ENCODE results near the gene KCNMA1. TPM values are rescaled to one million over a fixed set of nuclear protein-coding genes. Genes with fewer than 3 reads are reported as not detected.

Gene KCNMA1
- total and polyA plus RNA-seq, 2 donors (not counting 1 experiment from before 2014, with no cell fraction given) = 0.82 to 3.1 TPM

GRCh38 chr10:77409697-77410471 is 227.7 kb downstream of the KCNMA1 start:
- DNase-seq = no peak
- H2AFZ ChIP-seq (ENCODE audit: insufficient read depth, low read depth, low read length, poor library complexity, severe bottlenecking) = no peak overlapping the region
- H3K27ac ChIP-seq (ENCODE audit: low read length in 2 of 2) = no peak overlapping the region
- Mint-ChIP-seq H3K9me3 (ENCODE audit: insufficient read depth) (no peaks in the 10 kb centered on the region), H3K27me3 (peaks cover 10% of the 10 kb centered on the region), H3K4me1 (no peaks in the 10 kb centered on the region), H3K27ac (no peak overlapping the region), H3K4me3 (no peak overlapping the region)
- WGBS (ENCODE audit: insufficient coverage) = 67% methylated on average over 7 of the region's 7 CpGs
- no peak overlapping the region for H3K9ac ChIP-seq (ENCODE audit: low read length)
- CTCF ChIA-PET = no interaction called here
- TF ChIP-seq CTCF (IDR thresholded peaks at IDR 0.05) (no peak), EZH2 (IDR thresholded peaks at IDR 0.05; ENCODE audit: borderline replicate concordance, insufficient read depth, low read depth, low read length, poor library complexity, severe bottlenecking) (no peak)
- no peaks in the 10 kb centered on the region for H3K79me2 ChIP-seq (ENCODE audit: control insufficient read depth, insufficient read depth, low read length)
- intact Hi-C loops (cut with micrococcal nuclease) = no loop called here
- POLR2A ChIA-PET = no interaction called here
- H3K4me3 ChIP-seq (ENCODE audit: control extremely low read depth in 1 of 5, extremely low read depth in 1 of 5, insufficient read depth in 1 of 5, low read depth in 2 of 5, low read length in 4 of 5) = no peak overlapping the region
- H3K4me2 ChIP-seq (replicated peaks; ENCODE audit: low read depth, low read length, poor library complexity, severe bottlenecking) = no peak overlapping the region
- H3K36me3 ChIP-seq (replicated peaks in 1 of 2; ENCODE audit: control extremely low read depth in 1 of 2, control insufficient read depth in 1 of 2, extremely low read depth in 1 of 2, insufficient read depth in 2 of 2, low read length in 1 of 2) = no peaks in the 10 kb centered on the region
- no peaks in the 10 kb centered on the region for H4K20me1 ChIP-seq (ENCODE audit: control insufficient read depth, insufficient read depth, low read length, poor library complexity, severe bottlenecking)
- ATAC-seq (ENCODE audit: low read depth) = no peak
- H3K27me3 ChIP-seq (replicated peaks in 1 of 4; ENCODE audit: control extremely low read depth in 1 of 4, control insufficient read depth in 3 of 4, insufficient read depth in 4 of 4, low read length in 3 of 4) = no peaks in the 10 kb centered on the region
- no peaks in the 10 kb centered on the region for H3K4me1 ChIP-seq (ENCODE audit: control insufficient read depth in 2 of 2, insufficient read depth in 2 of 2, low read length in 2 of 2)
- no peaks in the 10 kb centered on the region for H3K9me3 ChIP-seq (ENCODE audit: control extremely low read depth in 1 of 3, control insufficient read depth in 2 of 3, insufficient read depth in 1 of 3, low read length in 2 of 3)

- no peaks in the 10 kb centered on the region for H4K20me1 ChIP-seq (ENCODE audit: control insufficient read depth, insufficient read depth, low read length, poor library complexity, severe bottlenecking)
- H3K4me3 Mint-ChIP-seq = no peak overlapping the region
These were observed 229.3 kb downstream of the KCNMA1 start for GRCh38 chr10:77408259-77408658.

More at GRCh38 chr10:77408259-77408658, 229.3 kb downstream of the KCNMA1 start:
- intact Hi-C loops (cut with micrococcal nuclease) = no loop called here
- no peaks in the 10 kb centered on the region for H3K9me3 ChIP-seq (ENCODE audit: control extremely low read depth in 1 of 3, control insufficient read depth in 2 of 3, insufficient read depth in 1 of 3, low read length in 2 of 3)
- Mint-ChIP-seq H3K9me3 (ENCODE audit: insufficient read depth) (no peaks in the 10 kb centered on the region), H3K27ac (no peak overlapping the region), H3K4me1 (no peaks in the 10 kb centered on the region), H3K27me3 (peaks cover 13% of the 10 kb centered on the region)
- H3K4me1 ChIP-seq (ENCODE audit: control insufficient read depth in 2 of 2, insufficient read depth in 2 of 2, low read length in 2 of 2) = no peaks in the 10 kb centered on the region
- no peaks in the 10 kb centered on the region for H3K79me2 ChIP-seq (ENCODE audit: control insufficient read depth, insufficient read depth, low read length)
- CTCF ChIA-PET = no interaction called here
- no peak for TF ChIP-seq EZH2 (IDR thresholded peaks at IDR 0.05; ENCODE audit: borderline replicate concordance, insufficient read depth, low read depth, low read length, poor library complexity, severe bottlenecking)
- no peak for TF ChIP-seq CTCF (IDR thresholded peaks at IDR 0.05)
- DNase-seq (no peak), ATAC-seq (ENCODE audit: low read depth) (no peak)
- WGBS (ENCODE audit: insufficient coverage) = 89% methylated on average over 7 of the region's 8 CpGs
- H3K4me2 ChIP-seq (replicated peaks; ENCODE audit: low read depth, low read length, poor library complexity, severe bottlenecking) = no peak overlapping the region
- H3K27me3 ChIP-seq (replicated peaks in 1 of 4; ENCODE audit: control extremely low read depth in 1 of 4, control insufficient read depth in 3 of 4, insufficient read depth in 4 of 4, low read length in 3 of 4) = no peaks in the 10 kb centered on the region
- H3K9ac ChIP-seq (ENCODE audit: low read length) = no peak overlapping the region
- POLR2A ChIA-PET = no interaction called here
- no peak overlapping the region for H2AFZ ChIP-seq (ENCODE audit: insufficient read depth, low read depth, low read length, poor library complexity, severe bottlenecking)
- no peak overlapping the region for H3K27ac ChIP-seq (ENCODE audit: low read length in 2 of 2)
- H3K36me3 ChIP-seq (replicated peaks in 1 of 2; ENCODE audit: control extremely low read depth in 1 of 2, control insufficient read depth in 1 of 2, extremely low read depth in 1 of 2, insufficient read depth in 2 of 2, low read length in 1 of 2) = no peaks in the 10 kb centered on the region
- H3K4me3 ChIP-seq (ENCODE audit: control extremely low read depth in 1 of 5, extremely low read depth in 1 of 5, insufficient read depth in 1 of 5, low read depth in 2 of 5, low read length in 4 of 5) = no peak overlapping the region

Data from B cell (primary cell).